Dedifferentiated amniotic fluid mesenchymal stem cell (primary cell): Measurements from ENCODE around the gene SLAMF8.

Experiments
- DNase-seq: peaks from one replicate; pipeline ENCODE4 v3.0.0-alpha.2; 2016; ENCODE audit errors: extremely low spot score

SLAMF8 gene

DNA sequence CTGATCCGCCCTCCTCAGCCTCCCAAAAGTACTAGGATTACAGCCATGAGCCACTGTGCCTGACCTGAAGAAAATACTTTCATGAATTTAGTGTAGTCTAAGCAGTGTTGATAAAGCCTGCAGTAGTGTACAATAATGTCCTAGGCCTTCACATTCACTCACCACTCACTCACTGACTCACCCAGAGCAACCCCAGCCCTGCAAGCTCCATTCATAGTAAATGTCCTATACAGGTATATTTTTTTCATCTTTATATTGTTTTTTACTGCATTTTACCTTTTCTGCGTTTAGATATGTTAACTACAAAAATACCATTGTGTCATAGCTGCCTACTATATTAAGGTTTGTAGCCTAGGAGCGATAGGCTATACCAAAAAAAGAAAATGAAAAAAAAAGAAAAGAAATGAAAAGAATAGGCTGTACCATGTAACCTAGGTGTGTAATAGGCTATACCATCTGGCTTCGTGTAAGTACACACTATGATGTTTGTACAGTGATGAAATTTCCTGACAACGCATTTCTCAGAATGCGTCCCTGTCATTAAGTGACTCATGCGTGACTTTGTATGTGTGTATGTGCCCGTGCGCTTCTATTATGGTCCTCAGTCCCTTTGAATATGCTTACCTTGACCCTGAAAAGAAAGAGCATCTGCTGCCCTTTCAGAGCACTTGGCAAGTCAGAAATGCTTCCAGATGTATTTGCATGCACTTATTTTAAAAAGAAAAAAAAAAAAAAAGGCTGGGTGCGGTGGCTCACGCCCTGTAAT lies 9.2 kb upstream of the SLAMF8 start:
- no peak for DNase-seq

DNA sequence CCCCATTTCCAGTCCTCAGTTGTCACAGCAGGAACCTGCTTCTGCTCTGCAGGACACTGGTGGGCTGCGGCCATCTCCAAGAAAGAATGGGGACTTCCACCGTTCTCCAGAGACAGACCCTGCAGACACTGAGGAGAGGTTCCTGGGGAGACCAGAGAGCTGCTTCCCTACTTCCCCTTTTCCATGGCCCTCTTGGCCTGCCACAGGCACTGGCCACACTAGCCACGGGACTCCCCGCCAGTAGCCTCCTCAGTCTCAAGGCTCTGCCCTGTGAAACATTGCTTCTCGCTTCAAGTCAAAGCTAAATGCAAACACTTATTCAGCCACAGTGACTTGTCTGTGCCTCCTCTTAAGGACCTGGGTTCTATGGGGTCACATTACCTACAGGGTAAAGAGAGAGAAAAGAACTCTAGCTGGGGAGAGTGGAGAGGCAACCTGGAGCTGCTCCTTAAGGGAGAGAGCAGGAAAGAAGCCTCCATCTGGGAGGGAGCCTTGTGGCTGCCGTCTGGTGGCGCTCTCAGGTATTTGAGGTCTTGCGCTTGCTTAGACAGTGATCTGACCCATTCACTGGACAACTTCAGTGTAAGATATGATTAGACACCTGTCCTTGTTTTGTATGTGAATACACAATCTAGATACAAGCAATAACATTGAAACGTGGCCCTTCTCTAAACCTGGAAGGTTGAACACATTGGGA lies 5.4 kb upstream of the SLAMF8 start:
- no peak for DNase-seq

DNA sequence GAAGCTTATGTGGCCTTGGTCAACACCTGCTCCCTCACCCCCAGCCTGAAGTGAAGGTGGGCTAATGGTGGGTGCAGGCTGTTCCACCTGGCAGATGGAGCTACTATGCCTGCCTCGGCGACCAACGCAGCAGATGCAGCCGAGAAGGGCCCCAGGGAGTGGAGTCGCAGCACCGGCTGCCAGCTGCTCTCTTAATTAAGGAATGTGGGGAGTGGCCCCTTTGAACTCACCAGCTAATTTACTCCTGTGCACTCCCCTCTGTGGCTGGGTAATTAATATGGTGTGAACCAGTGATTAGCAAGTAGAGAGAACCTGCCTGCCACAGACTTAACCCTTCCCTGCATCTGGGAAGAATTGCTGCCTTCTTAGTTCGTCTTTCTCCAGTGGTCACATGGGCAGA lies 3.3 kb upstream of the SLAMF8 start:
- DNase-seq, result no peak

DNA sequence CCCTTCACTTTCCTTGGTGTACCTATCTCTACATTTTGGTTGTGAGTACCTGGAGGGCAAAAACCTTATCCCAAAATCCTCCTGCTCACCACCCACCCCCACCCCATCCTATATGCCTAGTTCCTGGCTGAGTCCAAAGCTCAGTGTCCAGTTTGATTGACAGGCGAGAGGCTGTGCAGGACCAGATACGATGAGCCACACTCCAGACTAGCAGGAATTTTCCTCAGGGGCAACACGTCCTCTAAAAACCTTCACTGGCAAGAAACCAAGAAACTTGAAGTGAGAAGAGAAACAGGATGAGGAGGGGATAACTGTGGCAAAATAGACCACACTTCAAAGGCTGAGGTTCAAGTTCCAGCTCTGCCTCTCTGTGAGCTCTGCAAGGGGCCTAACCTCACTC lies 1.1 kb upstream of the SLAMF8 start:
- DNase-seq, result no peak

DNA sequence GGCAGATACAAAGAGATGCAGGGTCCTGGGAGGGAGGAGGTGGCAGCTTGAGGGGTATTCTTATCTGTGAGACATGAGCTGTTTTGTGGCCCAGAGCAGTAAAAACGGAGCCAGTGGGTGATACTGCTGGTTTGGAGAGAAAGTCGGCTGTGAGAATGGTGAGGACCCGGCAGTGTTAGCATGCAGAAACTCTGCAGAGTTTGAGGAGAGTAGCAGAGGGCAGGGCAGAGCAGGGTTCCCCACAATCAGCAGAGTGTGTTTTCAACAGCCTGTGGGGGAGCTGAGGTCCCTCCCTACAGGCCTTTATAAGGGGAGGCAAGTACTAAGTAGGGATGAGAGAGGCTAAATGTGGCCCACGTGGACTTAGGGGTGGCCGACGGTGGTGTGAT lies 423 bp downstream of the SLAMF8 start:
- DNase-seq, result no peak

DNA sequence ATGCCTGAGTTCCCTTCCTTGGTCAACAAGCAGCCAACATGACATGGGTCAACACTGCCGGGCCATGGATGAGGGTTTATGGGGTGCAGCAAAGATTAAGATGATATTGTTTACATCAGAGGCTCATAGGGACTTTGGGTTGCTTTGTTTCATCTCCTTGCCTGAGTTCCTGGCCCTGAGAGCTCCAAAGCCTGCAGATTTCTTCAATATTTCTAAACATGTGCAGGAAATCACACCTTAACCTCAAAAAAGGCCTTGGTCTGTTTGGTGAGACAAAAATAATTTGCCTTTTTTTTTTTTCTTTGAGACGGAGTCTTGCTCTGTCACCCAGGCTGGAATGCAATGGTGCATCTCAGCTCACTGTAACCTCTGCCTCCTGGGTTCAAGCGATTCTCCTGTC lies 876 bp downstream of the SLAMF8 start:
- DNase-seq, result no peak

DNA sequence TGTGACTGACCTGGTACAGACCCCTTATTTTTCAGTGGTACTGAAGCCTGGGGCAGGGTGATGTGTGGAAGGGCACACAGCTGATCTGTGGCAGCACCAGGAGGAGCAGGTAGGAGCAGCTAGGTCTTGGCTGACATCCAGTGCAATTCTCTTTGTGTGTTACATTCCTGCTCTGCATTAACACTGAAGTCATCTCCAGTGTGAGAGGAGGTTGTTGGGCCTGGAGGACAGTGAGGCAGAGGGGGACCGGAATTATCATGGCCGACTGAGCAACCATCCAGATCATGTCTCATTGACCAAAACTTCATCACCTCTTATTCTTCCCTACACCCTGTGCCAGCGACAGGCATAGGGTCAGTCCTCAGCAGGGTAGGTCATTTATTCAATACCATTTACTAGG lies 1.5 kb downstream of the SLAMF8 start:
- DNase-seq, result no peak

DNA sequence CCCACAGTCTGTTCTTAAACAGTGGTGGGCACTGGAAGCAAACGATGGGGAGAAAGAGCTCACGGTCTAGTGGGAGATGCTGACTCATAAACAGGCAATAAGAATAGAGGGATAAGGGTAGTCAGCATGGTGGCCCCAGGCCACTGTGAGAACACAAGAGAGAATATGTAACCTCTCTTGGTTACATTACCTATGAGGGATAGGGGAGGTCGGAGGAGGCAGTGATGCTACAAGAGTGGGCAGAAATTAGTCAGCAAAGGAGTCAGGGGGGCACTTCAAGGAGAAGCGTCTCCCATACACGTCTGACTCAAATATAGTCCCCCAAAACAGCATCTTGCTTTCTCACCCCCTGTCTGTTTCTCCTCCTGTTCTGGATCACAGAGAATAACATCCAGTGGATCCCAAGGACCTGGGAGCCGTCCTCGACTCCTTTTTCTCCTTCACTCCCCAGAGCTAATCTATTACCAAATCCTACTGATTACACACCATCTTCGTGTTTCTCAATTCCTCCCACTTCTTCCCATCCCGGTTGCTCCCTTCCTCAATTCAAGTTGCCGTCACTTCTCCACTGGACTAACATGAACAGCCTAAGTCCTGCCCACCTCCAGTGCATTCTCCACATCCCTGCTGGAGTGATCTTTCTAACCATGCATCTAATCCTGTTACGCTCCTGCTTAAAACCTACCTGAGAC lies 2.1 kb downstream of the SLAMF8 start:
- DNase-seq, result no peak

DNA sequence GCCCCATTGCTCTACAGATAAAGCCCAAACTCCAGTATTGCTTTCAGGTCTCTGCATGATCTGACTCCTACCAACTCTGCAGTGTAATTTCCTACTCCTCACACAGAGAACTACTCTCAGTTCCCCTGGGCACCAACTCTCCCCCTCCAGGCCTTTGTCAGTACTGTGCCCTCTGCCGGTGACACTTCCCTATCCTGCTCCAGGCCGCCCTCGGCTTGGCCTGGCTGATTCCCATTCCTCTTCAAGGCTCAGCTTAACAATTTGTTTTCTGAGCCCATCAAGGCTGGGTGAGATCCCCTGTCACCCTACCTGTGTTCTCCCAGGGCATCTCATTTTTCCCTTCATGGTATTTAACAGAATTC lies 2.6 kb downstream of the SLAMF8 start:
- no peak for DNase-seq

DNA sequence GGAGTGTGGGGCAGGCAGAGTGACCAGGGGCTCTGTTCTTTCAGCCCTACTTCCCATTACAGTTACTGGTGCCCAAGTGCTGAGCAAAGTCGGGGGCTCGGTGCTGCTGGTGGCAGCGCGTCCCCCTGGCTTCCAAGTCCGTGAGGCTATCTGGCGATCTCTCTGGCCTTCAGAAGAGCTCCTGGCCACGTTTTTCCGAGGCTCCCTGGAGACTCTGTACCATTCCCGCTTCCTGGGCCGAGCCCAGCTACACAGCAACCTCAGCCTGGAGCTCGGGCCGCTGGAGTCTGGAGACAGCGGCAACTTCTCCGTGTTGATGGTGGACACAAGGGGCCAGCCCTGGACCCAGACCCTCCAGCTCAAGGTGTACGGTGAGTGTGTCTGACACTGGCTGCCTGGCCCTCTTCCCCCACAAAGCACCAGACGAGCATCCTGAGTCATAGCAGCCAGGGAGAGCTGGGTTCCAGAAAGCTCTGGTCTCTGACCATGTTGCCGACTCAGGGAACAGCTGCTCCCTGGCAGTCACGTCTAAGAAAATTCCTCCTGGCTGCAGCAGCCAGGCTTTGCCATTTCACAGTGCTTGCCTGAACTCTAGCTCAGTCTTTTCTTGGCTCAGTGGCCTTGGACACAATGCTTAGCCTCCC lies 3.3 kb downstream of the SLAMF8 start:
- no peak for DNase-seq

DNA sequence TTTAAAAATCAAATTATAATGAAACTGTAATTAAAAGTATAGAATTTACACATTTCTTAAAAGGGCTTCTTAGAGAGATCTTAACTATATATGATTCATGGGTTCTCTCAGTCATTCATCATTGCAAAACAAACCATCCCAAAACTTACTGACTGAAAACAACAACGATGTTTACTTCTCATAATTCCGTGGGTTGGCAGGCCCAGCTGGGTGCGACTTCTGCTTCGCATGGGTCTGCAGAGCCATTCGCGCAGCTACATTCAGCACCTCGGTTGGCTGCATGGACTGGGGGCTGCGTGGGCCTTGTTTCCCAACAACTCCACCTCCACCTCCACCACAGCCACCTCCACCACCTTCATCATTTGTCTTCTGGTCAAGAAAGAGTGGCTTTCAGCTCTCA lies 4.0 kb downstream of the SLAMF8 start:
- DNase-seq, result no peak

DNA sequence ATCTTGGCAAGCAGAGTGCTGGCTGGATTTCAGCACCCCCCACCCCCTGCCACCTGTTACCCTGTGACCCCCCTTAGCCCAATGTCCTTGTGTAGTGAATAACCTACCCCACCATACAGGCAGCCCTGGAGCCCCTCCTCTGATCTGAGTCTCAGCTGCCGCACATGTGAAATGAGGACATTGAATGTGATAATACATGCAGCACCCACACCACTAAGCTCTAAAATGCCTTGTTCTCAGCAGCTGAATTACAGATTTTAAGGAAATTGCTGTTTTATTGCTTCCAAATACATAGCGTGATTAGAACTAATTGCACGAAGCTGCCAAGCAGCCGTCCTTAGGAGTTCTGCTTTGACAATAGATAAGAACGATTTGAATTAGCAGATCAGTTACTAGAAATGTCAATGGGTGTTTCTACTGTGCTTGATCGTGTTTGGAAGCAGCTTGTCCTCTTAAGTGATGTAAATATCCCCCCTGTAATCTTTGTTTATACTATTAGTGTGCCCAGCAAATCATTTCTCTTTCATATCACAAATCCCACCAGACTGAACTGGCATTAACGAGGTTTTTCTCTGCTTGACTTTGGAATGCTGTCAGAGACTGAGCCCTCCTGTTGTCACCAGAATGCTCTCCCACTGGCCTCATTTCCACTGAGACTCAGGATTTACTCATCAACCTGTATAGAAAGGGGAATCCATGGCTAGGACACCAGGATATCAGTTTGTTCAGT lies 4.9 kb downstream of the SLAMF8 start:
- DNase-seq, result no peak

DNA sequence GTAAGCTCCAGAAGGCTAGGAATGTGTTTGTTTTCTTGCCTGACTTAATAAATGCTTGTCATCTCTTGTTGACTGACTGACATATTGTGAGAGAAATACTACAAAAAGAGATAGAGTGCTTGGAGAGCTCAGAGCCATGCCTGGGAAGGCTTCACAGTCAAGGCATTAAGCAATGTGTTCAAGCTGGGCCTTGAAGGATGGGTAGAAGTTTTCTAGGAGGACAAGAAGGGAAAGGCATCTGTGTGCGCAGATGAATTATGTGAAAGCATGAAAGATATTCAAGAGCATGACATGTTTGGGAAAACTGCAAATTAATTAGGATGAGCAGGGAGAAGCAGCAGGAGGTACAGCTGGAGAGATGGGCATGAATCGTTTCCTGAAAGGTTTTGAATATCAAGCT lies 5.6 kb downstream of the SLAMF8 start:
- DNase-seq, result no peak

DNA sequence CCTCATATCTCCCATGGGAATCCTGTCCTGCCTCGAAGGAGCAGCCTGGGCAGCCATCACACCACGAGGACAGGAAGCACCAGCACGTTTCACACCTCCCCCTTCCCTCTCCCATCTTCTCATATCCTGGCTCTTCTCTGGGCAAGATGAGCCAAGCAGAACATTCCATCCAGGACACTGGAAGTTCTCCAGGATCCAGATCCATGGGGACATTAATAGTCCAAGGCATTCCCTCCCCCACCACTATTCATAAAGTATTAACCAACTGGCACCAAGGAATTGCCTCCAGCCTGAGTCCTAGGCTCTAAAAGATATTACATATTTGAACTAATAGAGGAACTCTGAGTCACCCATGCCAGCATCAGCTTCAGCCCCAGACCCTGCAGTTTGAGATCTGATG lies 8.7 kb downstream of the SLAMF8 start:
- no peak for DNase-seq

DNA sequence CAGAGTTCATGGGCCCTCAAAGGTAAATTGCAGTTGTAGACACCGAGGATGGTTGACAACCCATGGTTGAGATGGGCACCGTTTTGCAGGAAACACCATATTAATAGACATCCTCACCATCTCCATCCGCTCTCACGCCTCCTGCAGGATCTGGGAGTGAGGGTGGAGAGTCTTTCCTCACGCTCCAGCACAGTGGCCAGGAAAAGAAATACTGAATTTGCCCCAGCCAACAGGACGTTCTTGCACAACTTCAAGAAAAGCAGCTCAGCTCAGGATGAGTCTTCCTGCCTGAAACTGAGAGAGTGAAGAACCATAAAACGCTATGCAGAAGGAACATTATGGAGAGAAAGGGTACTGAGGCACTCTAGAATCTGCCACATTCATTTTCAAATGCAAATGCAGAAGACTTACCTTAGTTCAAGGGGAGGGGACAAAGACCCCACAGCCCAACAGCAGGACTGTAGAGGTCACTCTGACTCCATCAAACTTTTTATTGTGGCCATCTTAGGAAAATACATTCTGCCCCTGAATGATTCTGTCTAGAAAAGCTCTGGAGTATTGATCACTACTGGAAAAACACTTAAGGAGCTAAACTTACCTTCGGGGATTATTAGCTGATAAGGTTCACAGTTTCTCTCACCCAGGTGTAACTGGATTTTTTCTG lies 9.3 kb downstream of the SLAMF8 start:
- no peak for DNase-seq

DNA sequence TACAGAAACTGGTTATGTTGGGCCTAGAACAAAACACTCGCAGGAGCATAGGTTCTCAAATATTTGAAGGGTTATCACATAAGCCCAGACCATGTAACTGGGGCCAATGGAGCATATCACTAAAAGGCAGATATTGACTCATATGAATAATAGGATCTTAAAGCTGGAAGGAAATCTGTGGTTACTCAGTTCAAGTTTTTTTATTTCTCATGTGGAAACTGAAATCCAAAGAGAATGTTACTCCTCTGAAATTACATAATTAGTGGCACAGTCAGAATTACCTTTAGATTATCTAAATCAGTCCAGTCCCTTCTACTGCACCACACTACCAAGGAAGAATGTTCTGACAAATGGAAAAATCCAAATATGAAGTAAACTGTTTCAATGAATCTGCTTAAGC lies 12.0 kb downstream of the SLAMF8 start:
- no peak for DNase-seq

DNA sequence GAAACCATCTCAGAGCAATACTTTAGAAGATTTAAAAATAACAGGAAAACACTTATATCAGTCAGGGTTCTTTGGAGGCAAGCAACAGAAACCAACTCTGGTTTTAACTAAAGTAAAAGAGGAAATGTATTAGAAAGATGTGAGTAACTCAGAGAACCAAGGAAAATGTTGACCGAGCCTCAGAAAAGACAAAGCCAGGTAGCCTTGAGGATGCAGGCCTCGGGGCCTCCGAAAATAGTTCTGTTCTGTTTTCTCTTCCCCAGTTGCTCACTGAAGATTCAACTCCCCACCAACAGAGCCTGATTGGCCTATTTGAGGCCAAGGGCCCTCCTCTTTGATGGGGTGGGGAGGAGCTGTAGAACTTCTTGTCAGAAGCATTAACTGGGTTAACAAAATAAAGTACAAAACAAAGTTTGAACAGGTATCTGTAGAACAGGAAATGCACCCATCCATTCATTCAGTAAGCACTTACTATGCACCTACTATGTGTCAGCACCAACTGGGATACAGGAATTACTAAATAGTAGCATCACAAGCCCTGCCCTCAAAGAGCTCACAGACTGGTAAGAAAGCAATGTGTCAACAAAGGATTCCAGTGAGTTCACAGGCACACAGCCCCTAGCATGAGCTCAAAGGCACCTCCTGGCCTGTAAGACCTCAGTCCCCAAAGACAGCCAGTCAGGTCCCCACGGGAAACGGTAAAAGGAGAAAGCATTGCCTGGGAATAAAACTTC lies 12.6 kb downstream of the SLAMF8 start:
- no peak for DNase-seq

DNA sequence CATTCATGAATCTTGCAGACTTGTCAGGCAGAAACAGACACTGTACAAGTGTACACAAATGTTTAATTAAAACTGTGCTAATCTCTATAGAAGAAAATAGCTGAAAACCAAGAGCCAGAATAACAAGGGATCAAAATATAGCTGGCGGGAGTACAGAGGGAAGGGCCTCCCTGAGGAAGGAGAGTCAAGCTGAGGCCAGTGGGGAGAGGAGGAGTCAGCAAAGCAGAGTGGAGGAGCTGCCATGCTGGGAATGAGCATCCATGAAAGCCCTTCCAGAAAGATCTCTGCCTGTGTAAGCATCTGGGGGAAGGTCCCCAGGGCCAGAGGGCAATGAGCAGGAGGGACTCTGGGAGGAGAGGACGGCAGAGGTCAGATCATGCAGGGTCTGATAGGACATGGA lies 15.1 kb downstream of the SLAMF8 start:
- no peak for DNase-seq

DNA sequence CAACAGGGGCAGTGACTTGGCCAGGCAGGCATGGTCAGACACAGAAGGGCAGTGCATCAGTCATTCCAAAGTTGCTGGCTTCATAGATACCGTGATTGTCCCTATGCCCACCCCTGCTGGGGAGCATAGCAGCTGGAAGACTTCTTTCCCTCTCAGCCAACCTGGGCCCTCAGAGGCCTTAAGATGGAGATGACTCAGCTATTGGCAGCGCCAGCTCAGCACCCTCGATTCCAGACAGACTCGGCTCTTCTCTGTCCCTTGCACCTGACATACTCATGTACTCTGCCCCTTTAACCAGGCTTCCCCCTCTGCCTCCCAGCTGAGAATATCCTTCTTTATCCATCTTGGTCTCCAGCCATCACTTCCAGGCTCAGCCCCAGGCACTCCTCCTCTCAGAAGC lies 16.8 kb downstream of the SLAMF8 start:
- DNase-seq, result no peak

DNA sequence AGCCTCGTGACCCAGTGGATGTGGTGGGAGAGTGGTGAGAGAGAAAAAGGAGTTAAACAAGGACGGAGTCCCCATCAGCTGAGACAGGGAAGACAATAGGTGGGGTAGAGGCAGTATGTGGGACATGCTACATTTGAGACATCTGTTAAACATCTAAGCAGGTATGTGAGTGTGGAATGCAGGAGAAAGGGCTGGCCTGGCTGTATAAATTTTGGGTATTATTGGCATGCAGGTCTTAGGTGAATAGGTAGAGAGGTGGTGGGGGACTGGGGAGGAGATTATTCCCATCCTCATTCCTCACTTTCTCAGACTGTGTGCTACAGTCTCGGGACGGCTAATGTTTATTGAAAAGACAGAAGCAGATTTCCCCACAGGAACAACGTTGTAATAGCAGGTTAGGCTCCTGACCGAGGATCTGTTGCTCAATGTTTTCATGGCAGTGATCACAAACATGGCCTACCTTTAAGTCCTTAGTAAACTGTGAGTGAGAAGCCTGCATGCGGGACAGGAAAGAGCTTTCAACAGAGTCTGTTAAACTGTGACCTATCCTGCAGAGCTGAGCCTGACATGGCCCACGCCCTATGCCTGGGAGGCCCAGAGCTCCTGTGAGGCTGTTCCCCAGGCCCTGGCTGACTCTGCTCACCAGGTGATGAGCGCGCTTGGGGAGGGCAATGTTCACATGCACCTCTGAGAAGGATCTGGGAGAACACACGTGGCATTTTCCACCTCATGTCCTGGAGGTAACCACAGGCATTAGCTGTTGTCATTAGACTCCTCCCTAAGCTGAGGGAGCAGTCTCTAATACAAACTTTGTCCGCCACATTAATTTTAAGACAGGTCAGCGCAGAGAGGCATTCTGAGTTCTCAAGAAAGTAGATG lies 19.3 kb downstream of the SLAMF8 start:
- no peak for DNase-seq
